ENCODE measurements around the gene PPP1R16B. TPM values are rescaled to one million over a fixed set of nuclear protein-coding genes. Genes with fewer than 3 reads are reported as not detected.

Gene PPP1R16B
- total and polyA plus RNA-seq, 10 of the 15 experiments (the other 5 are each of a cell fraction or from before 2014, with no cell fraction given), result 13.4 to 90.2 (median 66.7) TPM

DNA sequence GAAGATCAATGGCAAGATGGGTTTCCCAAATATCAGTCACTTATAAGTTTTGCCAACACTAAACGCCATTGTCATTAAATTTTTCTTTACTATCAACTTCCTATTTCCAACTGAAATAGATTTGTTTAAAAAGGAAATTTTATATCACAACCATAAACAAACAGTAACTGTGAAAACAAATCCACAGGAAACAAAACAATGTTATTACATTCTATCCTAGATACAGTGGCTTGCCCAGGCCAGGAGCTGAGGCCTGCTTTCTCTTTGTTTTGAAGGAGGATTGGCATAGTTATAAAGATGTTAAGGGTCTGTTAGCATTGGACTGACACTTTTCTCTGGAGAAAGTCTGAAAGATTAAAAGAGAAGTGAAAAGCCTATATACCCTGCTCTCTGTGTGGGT is 24.9 kb downstream of the PPP1R16B start:
- DNase-seq (ENCODE audit: low read depth, low spot score), result no peak
- no TSS peak for BruUV-seq (replicated peaks)
- Histone ChIP-seq H3K27ac (ENCODE audit: control insufficient read depth, insufficient read depth) (no peak overlapping the region), H3K36me3 (ENCODE audit: control insufficient read depth in 2 of 2, insufficient read depth in 2 of 2, low read length in 1 of 2) (peaks cover 24 to 33% of the 10 kb centered on the region in 2 experiments), H3K4me1 (ENCODE audit: control insufficient read depth, insufficient read depth, low read length) (peaks cover 29% of the 10 kb centered on the region), H3K4me2 (ENCODE audit: control insufficient read depth, insufficient read depth) (no peak overlapping the region), H4K20me1 (ENCODE audit: control insufficient read depth, insufficient read depth) (no peaks in the 10 kb centered on the region; the same call in 1 of the 2 replicates), H3K27me3 (replicated peaks in 1 of 2; ENCODE audit: control insufficient read depth in 2 of 2, insufficient read depth in 2 of 2, low read length in 1 of 2) (no peaks in the 10 kb centered on the region), H3K4me3 (no peak overlapping the region), H3K9me3 (replicated peaks; ENCODE audit: control insufficient read depth, insufficient read depth, low read length) (no peaks in the 10 kb centered on the region), H3K79me2 (ENCODE audit: control insufficient read depth, insufficient read depth, low read length) (peaks cover 80% of the 10 kb centered on the region), H3K9ac (ENCODE audit: control insufficient read depth, insufficient read depth, low read length) (no peak overlapping the region), H2AFZ (ENCODE audit: control insufficient read depth, low read depth, low read length) (no peak overlapping the region)
- in situ Hi-C loops (cut with MboI) (no loop called here), intact Hi-C loops (cut with micrococcal nuclease; ENCODE audit: unreplicated experiment) (no loop called here)
- POLR2A ChIA-PET, result no interaction called here
- no peak for ATAC-seq
- FAIRE-seq, result no peak
- 100% methylated on average over 1 of the region's 1 CpG for WGBS (ENCODE audit: insufficient coverage, insufficient replicate concordance, low lambda C conversion rate, missing lambda C conversion rate)
- CTCF ChIA-PET, result no interaction called here
- SMC1A ChIA-PET (ENCODE audit: uncharacterized antibody, unreplicated experiment), result interaction anchor here (0.6 to 1.5 kb wide), 3 partner anchors 12 to 73 kb away, joined by 3 to 4 read pairs (median 3); no protein-coding TSS in a partner anchor
- RAD21 ChIA-PET (ENCODE audit: unreplicated experiment), result no interaction called here
- TF ChIP-seq KLF5 (IDR thresholded peaks at IDR 0.05; ENCODE audit: partially characterized antibody) (no peak), KDM1A (IDR thresholded peaks at IDR 0.05; ENCODE audit: borderline replicate concordance) (no peak), EED (IDR thresholded peaks at IDR 0.05; ENCODE audit: low read depth) (no peak)
- TF ChIP-seq, protein P1, sequence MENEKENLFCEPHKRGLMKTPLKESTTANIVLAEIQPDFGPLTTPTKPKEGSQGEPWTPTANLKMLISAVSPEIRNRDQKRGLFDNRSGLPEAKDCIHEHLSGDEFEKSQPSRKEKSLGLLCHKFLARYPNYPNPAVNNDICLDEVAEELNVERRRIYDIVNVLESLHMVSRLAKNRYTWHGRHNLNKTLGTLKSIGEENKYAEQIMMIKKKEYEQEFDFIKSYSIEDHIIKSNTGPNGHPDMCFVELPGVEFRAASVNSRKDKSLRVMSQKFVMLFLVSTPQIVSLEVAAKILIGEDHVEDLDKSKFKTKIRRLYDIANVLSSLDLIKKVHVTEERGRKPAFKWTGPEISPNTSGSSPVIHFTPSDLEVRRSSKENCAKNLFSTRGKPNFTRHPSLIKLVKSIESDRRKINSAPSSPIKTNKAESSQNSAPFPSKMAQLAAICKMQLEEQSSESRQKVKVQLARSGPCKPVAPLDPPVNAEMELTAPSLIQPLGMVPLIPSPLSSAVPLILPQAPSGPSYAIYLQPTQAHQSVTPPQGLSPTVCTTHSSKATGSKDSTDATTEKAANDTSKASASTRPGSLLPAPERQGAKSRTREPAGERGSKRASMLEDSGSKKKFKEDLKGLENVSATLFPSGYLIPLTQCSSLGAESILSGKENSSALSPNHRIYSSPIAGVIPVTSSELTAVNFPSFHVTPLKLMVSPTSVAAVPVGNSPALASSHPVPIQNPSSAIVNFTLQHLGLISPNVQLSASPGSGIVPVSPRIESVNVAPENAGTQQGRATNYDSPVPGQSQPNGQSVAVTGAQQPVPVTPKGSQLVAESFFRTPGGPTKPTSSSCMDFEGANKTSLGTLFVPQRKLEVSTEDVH (IDR thresholded peaks at IDR 0.05; ENCODE audit: low read depth, partially characterized antibody), result no peak

Measured in GM12878 (cell line).